GM12878 (cell line): Measurements from ENCODE around the gene GTF2F2. TPM values are rescaled to one million over a fixed set of nuclear protein-coding genes. Genes with fewer than 3 reads are reported as not detected.

Source experiments
- ATAC-seq: fragments of 200-7000 bp; cut with Tn5 transposase; 3 replicates; pipeline ENCODE4 v1.9.1; 2020; ENCODE audit warnings: mild to moderate bottlenecking, moderate library complexity
- BruUV-seq: library from RNA; stranded (reverse); fragments of 400-500 nt; replicated peaks from 2 replicates; lab custom pipeline; 2021; lab: Mats Ljungman, UMichigan
- CTCF ChIA-PET: fragments of 300-600 bp; sonication (Branson Sonifier 250); formaldehyde crosslinking; extraction: SDS; loops from one replicate; lab custom pipeline; 2021; ENCODE audit warnings: inconsistent platforms; lab: Yijun Ruan, JAX
- POLR2A ChIA-PET: fragments of 350-600 bp; formaldehyde crosslinking; extraction: SDS; loops from one replicate; lab custom pipeline; 2021; ENCODE audit warnings: inconsistent platforms; lab: Charles Lee
- RAD21 ChIA-PET: fragments of 300-600 bp; sonication (Branson Sonifier 250); formaldehyde crosslinking; loops from one replicate; lab custom pipeline; 2023; ENCODE audit warnings: antibody characterized with exemption; ENCODE audit not compliant: unreplicated experiment; lab: Charles Lee
- SMC1A ChIA-PET: fragments of 300-600 bp; sonication (Branson Sonifier 250); formaldehyde crosslinking; loops from one replicate; lab custom pipeline; 2023; ENCODE audit not compliant: unreplicated experiment, uncharacterized antibody; lab: Charles Lee
- DNase-seq: peaks from one replicate; pipeline ENCODE4 v3.0.0-alpha.2; 2011; ENCODE audit warnings: low read depth, low spot score
- FAIRE-seq: peaks from 3 replicates; lab custom pipeline; 2011; peaks lifted over from hg19 to GRCh38; lab: Jason Lieb, UNC
- H2AFZ ChIP-seq: 2 replicates; pipeline ENCODE4 v1.6.0; 2011; ENCODE audit warnings: low read depth, low read length, control low read depth; ENCODE audit not compliant: control insufficient read depth
- H3K27ac ChIP-seq: 2 replicates; pipeline ENCODE4 v1.5.1; 2011; ENCODE audit warnings: control low read depth; ENCODE audit not compliant: control insufficient read depth, insufficient read depth
- H3K27me3 ChIP-seq, 2 experiments: replicated peaks in 1 of 2; 2 replicates each; pipeline versions ENCODE4 v1.6.0 to v1.6.1; 2011; ENCODE audit warnings: low read length in 1 of 2; ENCODE audit not compliant: control insufficient read depth in 2 of 2, insufficient read depth in 2 of 2
- H3K36me3 ChIP-seq, 2 experiments: 2 replicates each; pipeline ENCODE4 v1.5.1; 2011; ENCODE audit warnings: low read length in 1 of 2; ENCODE audit not compliant: control insufficient read depth in 2 of 2, insufficient read depth in 2 of 2
- H3K4me1 ChIP-seq: 2 replicates; pipeline ENCODE4 v1.6.1; 2011; ENCODE audit warnings: mild to moderate bottlenecking, low read length, moderate library complexity, mixed read lengths; ENCODE audit not compliant: control insufficient read depth, insufficient read depth
- H3K4me2 ChIP-seq: 2 replicates; pipeline ENCODE4 v1.6.0; 2011; ENCODE audit warnings: control low read depth; ENCODE audit not compliant: control insufficient read depth, insufficient read depth
- H3K4me3 ChIP-seq: fragments of 200-600 bp; sonication (generic); 2 replicates; pipeline ENCODE4 v1.5.1; 2016
- H3K79me2 ChIP-seq: 2 replicates; pipeline ENCODE4 v1.6.0; 2011; ENCODE audit warnings: low read length; ENCODE audit not compliant: control insufficient read depth, insufficient read depth
- H3K9ac ChIP-seq: 2 replicates; pipeline ENCODE4 v1.8.0; 2011; ENCODE audit warnings: low read length, control low read depth, mixed read lengths; ENCODE audit not compliant: control insufficient read depth, insufficient read depth
- H3K9me3 ChIP-seq: replicated peaks from 3 replicates; pipeline ENCODE4 v1.5.1; 2011; ENCODE audit warnings: mild to moderate bottlenecking, low read length; ENCODE audit not compliant: control insufficient read depth, insufficient read depth
- H4K20me1 ChIP-seq: 2 replicates; pipeline ENCODE4 v1.6.0; 2011; ENCODE audit not compliant: control insufficient read depth, insufficient read depth
- BHLHE40 ChIP-seq, 2 experiments: fragments of 450-650 bp in 1 of 2; IDR thresholded peaks; 2 replicates each; pipeline ENCODE4 v1.6.1; 2011 to 2017; ENCODE audit warnings: low read depth in 2 of 2, borderline replicate concordance in 1 of 2, improper control_type of control experiment in 1 of 2, low read length in 1 of 2, mild to moderate bottlenecking in 1 of 2
- CREB1 ChIP-seq: IDR thresholded peaks from 2 replicates; pipeline ENCODE4 v1.6.1; 2012; ENCODE audit warnings: low read depth, mild to moderate bottlenecking, inconsistent platforms
- HCFC1 ChIP-seq: fragments of 150-350 bp; IDR thresholded peaks from 2 replicates; pipeline ENCODE4 v1.6.1; 2014; ENCODE audit warnings: low read length
- NRF1 ChIP-seq: conservative IDR thresholded peaks from 2 replicates; pipeline ENCODE4 v1.6.1; 2011; ENCODE audit warnings: mild to moderate bottlenecking, low read depth, low read length, improper control_type of control experiment
- POLR2A ChIP-seq: IDR thresholded peaks from 2 replicates; pipeline ENCODE4 v1.6.1; 2011; ENCODE audit warnings: low read depth, mild to moderate bottlenecking, low read length
- PRDM15 ChIP-seq: fragments of 450-650 bp; formaldehyde crosslinking; IDR thresholded peaks from 2 replicates; pipeline ENCODE4 v1.4.0; 2020; ENCODE audit warnings: mild to moderate bottlenecking, moderate library complexity
- RBBP5 ChIP-seq: fragments of 200-600 bp; sonication (generic); conservative IDR thresholded peaks from 2 replicates; pipeline ENCODE4 v1.6.1; 2016
- SREBF1 ChIP-seq: IDR thresholded peaks from 2 replicates; pipeline ENCODE4 v1.6.1; 2012; ENCODE audit warnings: mild to moderate bottlenecking, low read length
- USF1 ChIP-seq: IDR thresholded peaks from 2 replicates; pipeline ENCODE4 v1.6.1; 2011; ENCODE audit warnings: borderline replicate concordance, low read depth, mild to moderate bottlenecking, moderate library complexity, mixed read lengths, low read length; ENCODE audit not compliant: insufficient read depth; ENCODE audit errors: extremely low read length
- ZBTB11 ChIP-seq: fragments of 450-650 bp; formaldehyde crosslinking; IDR thresholded peaks from 2 replicates; pipeline ENCODE4 v1.5.0; 2022; ENCODE audit warnings: mild to moderate bottlenecking, missing genetic modification characterization
- ZBTB4 ChIP-seq: fragments of 450-650 bp; formaldehyde crosslinking; IDR thresholded peaks from 2 replicates; pipeline ENCODE4 v1.4.0; 2022; ENCODE audit warnings: mild to moderate bottlenecking, moderate library complexity
- ZZZ3 ChIP-seq: IDR thresholded peaks from 2 replicates; pipeline ENCODE4 v1.6.1; 2011; ENCODE audit warnings: low read depth; ENCODE audit not compliant: control insufficient read depth, insufficient read length
- WGBS: methylation state at CpG from one replicate; pipeline ENCODE4 v1.1.6; 2016; ENCODE audit warnings: low lambda C conversion rate; ENCODE audit not compliant: insufficient replicate concordance, insufficient coverage; ENCODE audit errors: missing lambda C conversion rate; 5-methylcytosine and 5-hydroxymethylcytosine counted together
- in situ Hi-C: fragments of 300-500 bp; cut with MboI; formaldehyde crosslinking; loops from 9 replicates; pipeline ENCODE4 v1.14.3; 2018; ENCODE audit warnings: mixed read lengths
- intact Hi-C: fragments of 100-400 bp; cut with micrococcal nuclease; formaldehyde crosslinking; loops from one replicate; pipeline ENCODE4 v1.14.2; 2022; ENCODE audit not compliant: unreplicated experiment
- polyA plus RNA-seq, 11 experiments: library from polyadenylated mRNA; depleted of rRNA in 4 of 11; unstranded in 6 of 11; stranded (reverse) in 5 of 11; fragments of >200 nt; fragmentation: Nextera tagmentation in 4 of 11; fragmentation: Illumina TruSeq in 1 of 11; extraction: Ambion mirVana in 4 of 11; extraction: Trizol in 1 of 11; gene quantifications; 1 replicate in 1 of 11; 2 replicates in 10 of 11; pipeline versions ENCODE4 v1.2.1 to v1.2.3, GENCODE V29; 2011 to 2016; ENCODE audit warnings: inconsistent platforms in 2 of 11, missing spikeins in 2 of 11, low read depth in 1 of 11
- total RNA-seq, 4 experiments: library from RNA; depleted of rRNA in 3 of 4; stranded (reverse); fragments of >200 nt in 3 of 4; fragmentation: Illumina TruSeq in 1 of 4; extraction: Trizol in 1 of 4; gene quantifications; 2 replicates each; pipeline versions ENCODE4 v1.2.1 to v1.2.3, GENCODE V29; 2013 to 2021

Gene GTF2F2
- total and polyA plus RNA-seq, 10 of the 15 experiments (the other 5 are each of a cell fraction or from before 2014, with no cell fraction given), result 14.5 to 30.8 (median 22.6) TPM

GRCh38 chr13:45292176-45292575 is 171.9 kb downstream of the GTF2F2 start:
- H3K4me3 ChIP-seq, result no peak overlapping the region

More at GRCh38 chr13:45292176-45292575, 171.9 kb downstream of the GTF2F2 start:
- Histone ChIP-seq H3K27ac (no peak overlapping the region), H3K79me2 (no peaks in the 10 kb centered on the region), H4K20me1 (no peaks in the 10 kb centered on the region), H3K27me3 (no peaks in the 10 kb centered on the region), H2AFZ (no peak overlapping the region), H3K9me3 (no peaks in the 10 kb centered on the region), H3K36me3 (no peaks in the 10 kb centered on the region), H3K4me1 (no peaks in the 10 kb centered on the region), H3K9ac (no peak overlapping the region), H3K4me2 (no peak overlapping the region)
- TSS peak; percentile 10 for BruUV-seq
- intact Hi-C loops, result no loop called here
- DNase-seq, result no peak
- ChIA-PET SMC1A (interaction anchor here (0.6 to 1.0 kb wide), 2 partner anchors 52 to 114 kb away, joined by 3 to 4 read pairs; no protein-coding TSS in a partner anchor), RAD21 (interaction anchor here (0.6 to 1.8 kb wide), 5 partner anchors 10 to 244 kb away, joined by 3 to 5 read pairs (median 3); partner anchors contain the start of gene TPT1), POLR2A (no interaction called here), CTCF (interaction anchor here (0.7 to 3.8 kb wide), 4 partner anchors 11 to 245 kb away, joined by 3 to 13 read pairs (median 8); no protein-coding TSS in a partner anchor)
- TF ChIP-seq PRDM15 (CRISPR knock-in tag) (no peak), RBBP5 (no peak), SREBF1 (no peak), CREB1 (no peak), ZZZ3 (no peak), ZBTB4 (no peak), NRF1 (no peak), HCFC1 (no peak), USF1 (no peak), POLR2A (no peak), ZBTB11 (CRISPR knock-in tag) (no peak), BHLHE40 (IDR thresholded peaks at IDR 0.05; ENCODE audit: borderline replicate concordance in 1 of 2, low read depth in 2 of 2, low read length in 1 of 2) (no peak)
- no peak for ATAC-seq
- WGBS, result 100% methylated on average over 1 of the region's 1 CpG
- FAIRE-seq, result no peak
- in situ Hi-C loops, result no loop called here
